Caco-2 (cell line): ENCODE measurements around the gene TRIM46. TPM values are rescaled to one million over a fixed set of nuclear protein-coding genes. Genes with fewer than 3 reads are reported as not detected.

Experiments
- BruUV-seq: library from RNA; stranded (reverse); fragments of 400-500 nt; replicated peaks from 2 replicates; lab custom pipeline; 2021; lab: Mats Ljungman, UMichigan
- CTCF ChIA-PET: fragments of 300-600 bp; sonication (Branson Sonifier 250); formaldehyde crosslinking; loops from one replicate; lab custom pipeline; 2022; ENCODE audit warnings: antibody characterized with exemption; lab: Charles Lee
- POLR2A ChIA-PET: fragments of 300-600 bp; sonication (Branson Sonifier 250); formaldehyde crosslinking; loops from one replicate; lab custom pipeline; 2022; ENCODE audit warnings: antibody characterized with exemption; lab: Charles Lee
- DNase-seq, 2 experiments: peaks; one replicate each; pipeline versions ENCODE4 v3.0.0 to v3.0.0-alpha.2; 2020 to 2022
- H3K27me3 ChIP-seq: replicated peaks from 2 replicates; pipeline ENCODE4 v1.6.0; 2011; ENCODE audit warnings: low read length; ENCODE audit not compliant: control insufficient read depth, insufficient read depth
- H3K36me3 ChIP-seq: 2 replicates; pipeline ENCODE4 v1.5.1; 2011; ENCODE audit warnings: low read length; ENCODE audit not compliant: control insufficient read depth, insufficient read depth
- H3K4me1 ChIP-seq: fragments of 250-450 bp; sonication (Bioruptor Pico); 2 replicates; pipeline ENCODE4 v1.5.1; 2020; ENCODE audit warnings: mild to moderate bottlenecking
- H3K4me3 ChIP-seq: 2 replicates; pipeline ENCODE4 v1.5.1; 2011; ENCODE audit warnings: low read depth, mild to moderate bottlenecking, control low read depth, low read length
- H3K9me3 ChIP-seq: fragments of 250-450 bp; sonication (Bioruptor Pico); 2 replicates; pipeline ENCODE4 v1.5.1; 2020; ENCODE audit warnings: mild to moderate bottlenecking, moderate library complexity
- H3K27ac Mint-ChIP-seq: one replicate; pipeline ENCODE4 v1.8.0; 2022; ENCODE audit warnings: mixed read lengths; ENCODE audit not compliant: unreplicated experiment
- H3K27me3 Mint-ChIP-seq: one replicate; pipeline ENCODE4 v1.8.0; 2022; ENCODE audit warnings: mixed read lengths; ENCODE audit not compliant: insufficient read depth, unreplicated experiment
- H3K36me3 Mint-ChIP-seq: one replicate; pipeline ENCODE4 v1.8.0; 2022; ENCODE audit warnings: mild to moderate bottlenecking, mixed read lengths; ENCODE audit not compliant: insufficient read depth, unreplicated experiment
- H3K4me1 Mint-ChIP-seq: one replicate; pipeline ENCODE4 v1.8.0; 2022; ENCODE audit warnings: low read depth, mixed read lengths; ENCODE audit not compliant: unreplicated experiment
- H3K4me3 Mint-ChIP-seq: one replicate; pipeline ENCODE4 v1.8.0; 2022; ENCODE audit warnings: mild to moderate bottlenecking, moderate library complexity, mixed read lengths; ENCODE audit not compliant: unreplicated experiment
- H3K9me3 Mint-ChIP-seq: one replicate; pipeline ENCODE4 v1.8.0; 2022; ENCODE audit warnings: mixed read lengths; ENCODE audit not compliant: unreplicated experiment
- CTCF ChIP-seq, 2 experiments: fragments of 200-600 bp in 1 of 2; IDR thresholded peaks; 1 replicate in 1 of 2; 2 replicates in 1 of 2; pipeline versions ENCODE4 v1.5.1 to v1.8.0; 2011 to 2022; ENCODE audit warnings: antibody characterized with exemption in 1 of 2, control low read depth in 1 of 2, inconsistent platforms in 1 of 2, low read depth in 1 of 2, low read length in 1 of 2, mild to moderate bottlenecking in 1 of 2, moderate library complexity in 1 of 2; ENCODE audit not compliant: insufficient read depth in 1 of 2, severe bottlenecking in 1 of 2, unreplicated experiment in 1 of 2
- intact Hi-C: fragments of 100-400 bp; cut with micrococcal nuclease; formaldehyde crosslinking; loops from one replicate; pipeline ENCODE4 v1.10.0; 2022; ENCODE audit not compliant: unreplicated experiment
- total RNA-seq: library from RNA; stranded (reverse); gene quantifications from 2 replicates; pipeline ENCODE4 v1.2.3, GENCODE V29; 2022

The TRIM46 gene
- total RNA-seq, 1 experiment from 2014 or later = 0.11 TPM

- Mint-ChIP-seq H3K36me3 (no peaks in the 10 kb centered on the region), H3K9me3 (no peaks in the 10 kb centered on the region), H3K27me3 (no peaks in the 10 kb centered on the region), H3K27ac (no peak overlapping the region), H3K4me3 (no peak overlapping the region), H3K4me1 (peaks cover 14% of the 10 kb centered on the region)
- no peak for DNase-seq
- TF ChIP-seq CTCF (IDR thresholded peaks at IDR 0.05; ENCODE audit: insufficient read depth in 1 of 2, low read depth in 1 of 2, low read length in 1 of 2, severe bottlenecking in 1 of 2, unreplicated experiment in 1 of 2) = no peak
- intact Hi-C loops = no loop called here
- Histone ChIP-seq H3K4me3 (no peak overlapping the region), H3K4me1 (0 out of 2 replicates have a peak, but pooled peaks cover 9% of the 10 kb centered on the region), H3K27me3 (no peaks in the 10 kb centered on the region), H3K36me3 (no peaks in the 10 kb centered on the region), H3K9me3 (no peaks in the 10 kb centered on the region)
- CTCF ChIA-PET = interaction anchor here (0.6 to 2.7 kb wide), 2 partner anchors 15 to 16 kb away, joined by 3 to 24 read pairs; no protein-coding TSS in a partner anchor
- no TSS peak for BruUV-seq
- POLR2A ChIA-PET = no interaction called here
These were observed 4.9 kb downstream of the TRIM46 start for GRCh38 chr1:155178441-155179111.

GRCh38 chr1:155179112-155180031, 5.7 kb downstream of the TRIM46 start:
- POLR2A ChIA-PET = no interaction called here
- Mint-ChIP-seq H3K36me3 (no peaks in the 10 kb centered on the region), H3K4me3 (no peak overlapping the region), H3K27ac (no peak overlapping the region), H3K9me3 (no peaks in the 10 kb centered on the region), H3K4me1 (peaks cover 8% of the 10 kb centered on the region), H3K27me3 (no peaks in the 10 kb centered on the region)
- Histone ChIP-seq H3K27me3 (no peaks in the 10 kb centered on the region), H3K4me1 (0 out of 2 replicates have a peak, but pooled peaks cover 9% of the 10 kb centered on the region), H3K4me3 (no peak overlapping the region), H3K9me3 (no peaks in the 10 kb centered on the region), H3K36me3 (no peaks in the 10 kb centered on the region)
- no TSS peak for BruUV-seq
- DNase-seq = peak in 1 of 2 experiments; percentile 15
- TF ChIP-seq CTCF (IDR thresholded peaks at IDR 0.05; ENCODE audit: insufficient read depth in 1 of 2, low read depth in 1 of 2, low read length in 1 of 2, severe bottlenecking in 1 of 2, unreplicated experiment in 1 of 2) = no peak
- CTCF ChIA-PET = interaction anchor here (0.6 to 2.7 kb wide), 2 partner anchors 14 to 15 kb away, joined by 3 to 24 read pairs; no protein-coding TSS in a partner anchor
- intact Hi-C loops = no loop called here

GRCh38 chr1:155181371-155182051, 7.9 kb downstream of the TRIM46 start:
- Mint-ChIP-seq H3K4me1 (peaks cover 18% of the 10 kb centered on the region), H3K27ac (no peak overlapping the region), H3K36me3 (no peaks in the 10 kb centered on the region), H3K9me3 (no peaks in the 10 kb centered on the region), H3K4me3 (no peak overlapping the region), H3K27me3 (no peaks in the 10 kb centered on the region)
- Histone ChIP-seq H3K27me3 (no peaks in the 10 kb centered on the region), H3K4me3 (no peak overlapping the region), H3K9me3 (no peaks in the 10 kb centered on the region), H3K36me3 (no peaks in the 10 kb centered on the region), H3K4me1 (peaks cover 21% of the 10 kb centered on the region)
- BruUV-seq = no TSS peak
- ChIA-PET CTCF (interaction anchor here (0.6 kb wide), 1 partner anchor 238 kb away, joined by 12 read pairs; no protein-coding TSS in a partner anchor), POLR2A (no interaction called here)
- TF ChIP-seq CTCF (IDR thresholded peaks at IDR 0.05; ENCODE audit: insufficient read depth in 1 of 2, low read depth in 1 of 2, low read length in 1 of 2, severe bottlenecking in 1 of 2, unreplicated experiment in 1 of 2) = no peak
- DNase-seq = no peak
- intact Hi-C loops = no loop called here
